Stomach (tissue), 9 donors: ENCODE results near the gene ANKS1B. TPM values are rescaled to one million over a fixed set of nuclear protein-coding genes. Genes with fewer than 3 reads are reported as not detected.

Experiments used
- DNase-seq, 2 donors: peaks; one replicate each; pipeline versions ENCODE4 v3.0.0 to v3.0.0-alpha.2; 2013 to 2019
- H3K27ac ChIP-seq, 5 donors: fragments of 200-600 bp in 4 of 5; sonication (generic) in 4 of 5; one replicate each; pipeline ENCODE4 v1.5.1; 2013 to 2019; ENCODE audit warnings: mild to moderate bottlenecking in 1 of 5, moderate library complexity in 1 of 5
- H3K27me3 ChIP-seq, 3 donors: fragments of 200-600 bp; sonication (generic); one replicate each; pipeline ENCODE4 v1.5.1; 2017 to 2019; ENCODE audit warnings: mixed run types in 1 of 3
- H3K36me3 ChIP-seq, 4 donors: fragments of 200-600 bp; sonication (generic); 1 replicate in 3 of 4; 2 replicates in 1 of 4; pipeline ENCODE4 v1.5.1; 2016 to 2019
- H3K4me1 ChIP-seq, 4 donors: fragments of 200-600 bp; sonication (generic); one replicate each; pipeline ENCODE4 v1.5.1; 2016 to 2019
- H3K4me3 ChIP-seq, 4 donors: fragments of 200-600 bp; sonication (generic) in 3 of 4; one replicate each; pipeline ENCODE4 v1.5.1; 2016 to 2019; ENCODE audit warnings: mild to moderate bottlenecking in 1 of 4
- H3K9me3 ChIP-seq, 4 donors: fragments of 200-600 bp; sonication (generic); one replicate each; pipeline ENCODE4 v1.5.1; 2016 to 2019
- EP300 ChIP-seq: sonication (generic); formaldehyde crosslinking; IDR thresholded peaks from one replicate; pipeline ENCODE4 v1.6.1; 2017; ENCODE audit warnings: antibody characterized with exemption
- POLR2A ChIP-seq, 4 donors: fragments of 450-650 bp; IDR thresholded peaks; one replicate each; pipeline ENCODE4 v1.6.1; 2016; ENCODE audit warnings: antibody characterized with exemption in 4 of 4, control low read depth in 2 of 4, mild to moderate bottlenecking in 1 of 4, moderate library complexity in 1 of 4
- POLR2AphosphoS5 ChIP-seq, 3 donors: sonication (generic); formaldehyde crosslinking; IDR thresholded peaks; one replicate each; pipeline ENCODE4 v1.6.1; 2016; ENCODE audit warnings: antibody characterized with exemption in 3 of 3
- WGBS, 5 donors: extraction: QIAGEN DNeasy Blood & Tissue Kit in 3 of 5; methylation state at CpG; one replicate each; pipeline versions ENCODE4 v1.1.5 to v1.1.7; 2013 to 2018; 5-methylcytosine and 5-hydroxymethylcytosine counted together
- intact Hi-C: fragments of 100-400 bp; cut with DNase I; formaldehyde crosslinking; loops from one replicate; pipeline ENCODE4 v1.15.1; 2023; ENCODE audit warnings: low total_unique reads
- polyA plus RNA-seq, 3 donors: library from polyadenylated mRNA; stranded (reverse); fragments of 200-250 nt; gene quantifications; one replicate each; pipeline ENCODE4 v1.2.3, GENCODE V29; 2013
- total RNA-seq, 5 donors: library from RNA; depleted of rRNA; stranded (reverse); fragments of >200 nt; gene quantifications; one replicate each; pipeline versions ENCODE4 v1.1.0 to v1.2.3, GENCODE V29; 2014 to 2016
- TF ChIP-seq, protein P1 (sequence below), 7 experiments: fragments of 450-650 bp in 4 of 7; fragments of 200-600 bp in 3 of 7; sonication (generic) in 3 of 7; IDR thresholded peaks; one replicate each; pipeline ENCODE4 v1.5.1; 2016 to 2019; ENCODE audit warnings: antibody characterized with exemption in 7 of 7, control low read depth in 2 of 7, mild to moderate bottlenecking in 1 of 7
- donor health status: healthy with polysubstance abuse.
- donor health status: Bipolar disorder and iron deficiency.
- donor health status: healthy.

The ANKS1B gene
- total and polyA plus RNA-seq, 8 donors, result 0.73 to 26.8 (median 2.2) TPM; not detected in 2

DNA sequence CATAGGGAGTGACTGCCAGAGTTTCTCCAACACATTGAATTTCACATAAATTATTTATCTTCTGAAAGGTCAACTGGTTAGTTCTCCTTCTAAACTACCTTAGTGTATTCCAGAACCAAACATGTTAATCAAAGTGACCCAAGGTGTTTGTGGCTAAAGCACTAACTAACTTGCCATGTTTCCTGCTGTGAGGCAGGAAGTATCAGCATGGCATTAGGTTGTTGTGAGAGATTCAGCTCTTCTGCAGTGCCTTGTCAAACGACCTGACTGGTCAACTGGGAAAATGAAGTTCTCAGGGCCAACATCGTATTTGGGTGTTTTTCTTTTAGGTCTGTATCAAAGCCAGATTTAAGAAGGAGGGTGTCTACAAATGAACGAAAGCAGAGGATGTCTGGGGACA lies 891.6 kb downstream of the ANKS1B start:
- Histone ChIP-seq H3K4me1 (no peaks in the 10 kb centered on the region), H3K27me3 (no peaks in the 10 kb centered on the region), H3K9me3 (no peaks in the 10 kb centered on the region), H3K4me3 (no peak overlapping the region), H3K27ac (no peak overlapping the region), H3K36me3 (no peaks in the 10 kb centered on the region)
- intact Hi-C loops, result no loop called here
- DNase-seq, result no peak
- TF ChIP-seq POLR2A (IDR thresholded peaks at IDR 0.05), result no peak
- TF ChIP-seq, protein P1, sequence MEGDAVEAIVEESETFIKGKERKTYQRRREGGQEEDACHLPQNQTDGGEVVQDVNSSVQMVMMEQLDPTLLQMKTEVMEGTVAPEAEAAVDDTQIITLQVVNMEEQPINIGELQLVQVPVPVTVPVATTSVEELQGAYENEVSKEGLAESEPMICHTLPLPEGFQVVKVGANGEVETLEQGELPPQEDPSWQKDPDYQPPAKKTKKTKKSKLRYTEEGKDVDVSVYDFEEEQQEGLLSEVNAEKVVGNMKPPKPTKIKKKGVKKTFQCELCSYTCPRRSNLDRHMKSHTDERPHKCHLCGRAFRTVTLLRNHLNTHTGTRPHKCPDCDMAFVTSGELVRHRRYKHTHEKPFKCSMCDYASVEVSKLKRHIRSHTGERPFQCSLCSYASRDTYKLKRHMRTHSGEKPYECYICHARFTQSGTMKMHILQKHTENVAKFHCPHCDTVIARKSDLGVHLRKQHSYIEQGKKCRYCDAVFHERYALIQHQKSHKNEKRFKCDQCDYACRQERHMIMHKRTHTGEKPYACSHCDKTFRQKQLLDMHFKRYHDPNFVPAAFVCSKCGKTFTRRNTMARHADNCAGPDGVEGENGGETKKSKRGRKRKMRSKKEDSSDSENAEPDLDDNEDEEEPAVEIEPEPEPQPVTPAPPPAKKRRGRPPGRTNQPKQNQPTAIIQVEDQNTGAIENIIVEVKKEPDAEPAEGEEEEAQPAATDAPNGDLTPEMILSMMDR (IDR thresholded peaks at IDR 0.05), result no peak
- no peak for TF ChIP-seq POLR2AphosphoS5 (IDR thresholded peaks at IDR 0.05)
- TF ChIP-seq EP300, result no peak
- 36 to 43% (median 39%) methylated on average over 3 of the region's 3 CpGs for WGBS, 5 donors

DNA sequence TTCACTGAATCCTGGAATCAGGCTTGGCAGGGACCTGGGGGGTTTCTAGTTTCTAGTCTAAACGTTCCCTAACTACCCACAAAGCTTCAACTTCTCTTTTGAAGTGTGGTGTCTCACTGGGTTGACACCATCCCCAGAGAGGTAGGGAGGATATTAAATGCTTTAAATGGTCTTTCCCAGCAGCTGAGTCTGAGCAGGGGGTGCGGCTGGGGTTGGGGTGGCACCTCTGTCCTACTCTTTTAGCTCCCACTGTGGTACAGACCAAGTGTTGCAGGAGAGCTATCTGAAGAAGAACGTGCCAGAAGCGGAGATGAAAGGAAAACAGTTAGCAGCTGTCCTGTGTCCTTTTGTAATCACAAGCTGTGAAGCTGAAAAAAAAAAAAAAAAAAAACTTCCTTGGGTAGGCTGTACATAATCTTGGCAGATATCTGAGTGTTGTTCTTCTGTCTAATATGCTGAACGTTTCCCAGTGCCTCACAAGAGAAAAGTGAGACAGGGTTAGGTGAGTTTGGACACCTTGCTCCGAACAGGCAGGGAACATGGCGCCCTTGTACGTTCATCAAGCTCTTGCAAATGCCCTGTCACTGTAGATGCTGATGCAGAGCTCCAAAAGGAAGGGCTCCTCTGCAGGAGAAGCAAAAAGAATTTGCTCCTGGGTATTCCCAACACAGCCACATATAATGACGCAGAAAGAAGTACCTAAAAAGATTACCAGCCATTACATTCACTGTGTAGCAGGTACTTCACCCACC lies 892.5 kb downstream of the ANKS1B start:
- Histone ChIP-seq H3K9me3 (no peaks in the 10 kb centered on the region), H3K4me3 (no peak overlapping the region), H3K36me3 (no peaks in the 10 kb centered on the region), H3K27me3 (no peaks in the 10 kb centered on the region), H3K27ac (no peak overlapping the region), H3K4me1 (no peaks in the 10 kb centered on the region)
- no peak for TF ChIP-seq POLR2A (IDR thresholded peaks at IDR 0.05)
- TF ChIP-seq POLR2AphosphoS5 (IDR thresholded peaks at IDR 0.05), result no peak
- no peak for TF ChIP-seq EP300
- TF ChIP-seq, protein P1 (IDR thresholded peaks at IDR 0.05), result no peak
- intact Hi-C loops, result no loop called here
- DNase-seq, result no peak
- 56 to 67% (median 62%) methylated on average over 9 of the region's 9 CpGs for WGBS, 5 donors

DNA sequence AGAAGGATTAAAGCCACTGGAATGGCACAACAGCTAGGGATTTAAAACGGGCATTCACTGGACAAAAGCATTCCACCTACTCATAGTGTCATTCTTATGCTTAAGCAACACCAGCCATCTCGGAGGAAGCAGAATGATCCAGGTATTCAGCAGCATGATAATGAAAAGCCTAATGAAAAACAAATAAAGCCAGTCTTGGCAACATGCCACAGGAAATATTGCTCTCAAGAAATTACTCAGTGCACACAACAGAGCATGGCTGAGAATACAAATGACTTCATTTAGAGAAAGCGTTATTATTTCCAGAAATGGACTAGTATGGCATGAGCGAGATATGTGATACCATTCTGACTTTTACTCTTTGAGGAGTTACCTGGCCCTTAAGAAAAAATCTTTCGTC lies 897.5 kb downstream of the ANKS1B start:
- no peaks in the 10 kb centered on the region for H3K9me3 ChIP-seq
- intact Hi-C loops, result no loop called here
- no peak overlapping the region for H3K27ac ChIP-seq
- TF ChIP-seq POLR2A (IDR thresholded peaks at IDR 0.05) (no peak), EP300 (no peak), POLR2AphosphoS5 (IDR thresholded peaks at IDR 0.05) (no peak)
- TF ChIP-seq, protein P1 (IDR thresholded peaks at IDR 0.05), result no peak
- 37 to 53% (median 42%) methylated on average over 5 of the region's 5 CpGs for WGBS, 5 donors
- no peaks in the 10 kb centered on the region for H3K27me3 ChIP-seq
- peak in 1 of 2 donors; percentile 44 for DNase-seq
- H3K4me1 ChIP-seq, result no peaks in the 10 kb centered on the region
- no peak overlapping the region for H3K4me3 ChIP-seq
- peaks cover 0 to 7% (median 0%) of the 10 kb centered on the region in 4 donors for H3K36me3 ChIP-seq

DNA sequence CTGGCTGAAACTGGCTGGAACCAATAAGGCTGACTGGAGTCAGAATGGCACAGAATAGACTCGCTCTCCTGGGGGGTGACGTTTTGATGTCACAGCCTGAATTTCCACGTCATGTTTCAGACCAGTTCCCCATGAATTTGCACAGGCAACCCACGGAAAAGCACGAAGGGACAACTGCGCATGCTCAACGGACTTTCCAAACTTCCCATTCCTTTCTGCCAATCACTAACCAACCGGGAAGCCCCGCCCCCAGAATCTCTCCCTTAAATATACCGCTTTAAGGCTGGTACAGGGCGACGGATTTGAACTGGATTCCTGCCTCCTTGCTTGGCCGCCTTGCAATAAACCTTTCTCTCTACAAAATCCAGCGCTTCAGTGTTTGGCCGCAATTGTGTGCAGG lies 904.9 kb downstream of the ANKS1B start:
- TF ChIP-seq, protein P1 (IDR thresholded peaks at IDR 0.05), result no peak
- no peak for TF ChIP-seq EP300

More for the DNA sequence above, 904.9 kb downstream of the ANKS1B start:
- Histone ChIP-seq H3K36me3 (peaks cover 0 to 7% (median 0%) of the 10 kb centered on the region in 4 donors), H3K4me3 (no peak overlapping the region), H3K4me1 (no peaks in the 10 kb centered on the region), H3K27me3 (no peaks in the 10 kb centered on the region), H3K9me3 (no peaks in the 10 kb centered on the region), H3K27ac (no peak overlapping the region)
- WGBS, 5 donors, result 81 to 88% (median 86%) methylated on average over 15 of the region's 15 CpGs
- intact Hi-C loops, result no loop called here
- no peak for DNase-seq
